GM12892 (cell line): ENCODE measurements around the gene NFE2L3.

Source experiments
- POLR2AphosphoS5 ChIP-seq: IDR thresholded peaks from 2 replicates; pipeline ENCODE4 v1.6.1; 2011; ENCODE audit warnings: low read depth, low read length, control low read depth
- TAF1 ChIP-seq: IDR thresholded peaks from 2 replicates; pipeline ENCODE4 v1.6.1; 2011; ENCODE audit warnings: low read depth, mild to moderate bottlenecking, control low read depth, low read length, borderline replicate concordance

- TF ChIP-seq POLR2AphosphoS5 = no peak
- TF ChIP-seq TAF1 = no peak
Observed at GRCh38 chr7:26147030-26147429, 5.0 kb upstream of the NFE2L3 start.
